Lung (tissue), 12 donors: Measurements from ENCODE around the gene KCNB1. TPM values are rescaled to one million over a fixed set of nuclear protein-coding genes. Genes with fewer than 3 reads are reported as not detected.

Source experiments
- ATAC-seq: fragments of 200-7000 bp; cut with Tn5 transposase; one replicate; pipeline ENCODE4 v1.9.1; 2020; ENCODE audit warnings: moderate number of reproducible peaks; ENCODE audit not compliant: insufficient read depth, low FRiP score
- DNase-seq, 3 donors: peaks; one replicate each; pipeline ENCODE4 v3.0.0-alpha.2; 2013 to 2017
- H3K27ac ChIP-seq, 2 donors: one replicate each; pipeline ENCODE4 v1.5.1; 2013; ENCODE audit warnings: mild to moderate bottlenecking in 2 of 2, moderate library complexity in 2 of 2, control low read depth in 1 of 2, inconsistent platforms in 1 of 2, low read depth in 1 of 2, low read length in 1 of 2
- H3K27me3 ChIP-seq, 3 donors: one replicate each; pipeline ENCODE4 v1.5.1; 2013; ENCODE audit warnings: low read length in 2 of 3; ENCODE audit not compliant: control insufficient read depth in 3 of 3, insufficient read depth in 3 of 3
- H3K36me3 ChIP-seq, 4 donors: one replicate each; pipeline ENCODE4 v1.5.1; 2013; ENCODE audit warnings: low read length in 4 of 4, mild to moderate bottlenecking in 1 of 4, moderate library complexity in 1 of 4; ENCODE audit not compliant: control insufficient read depth in 4 of 4, insufficient read depth in 4 of 4
- H3K4me1 ChIP-seq, 5 donors: one replicate each; pipeline ENCODE4 v1.5.1; 2013; ENCODE audit warnings: low read length in 5 of 5, mild to moderate bottlenecking in 2 of 5, moderate library complexity in 1 of 5; ENCODE audit not compliant: control insufficient read depth in 5 of 5, insufficient read depth in 5 of 5
- H3K4me3 ChIP-seq: one replicate; pipeline ENCODE4 v1.5.1; 2013; ENCODE audit warnings: mild to moderate bottlenecking, control low read depth, moderate library complexity
- H3K9ac ChIP-seq, 2 donors: one replicate each; pipeline ENCODE4 v1.5.1; 2013; ENCODE audit warnings: low read length in 2 of 2, control low read depth in 1 of 2; ENCODE audit not compliant: insufficient read depth in 1 of 2
- H3K9me3 ChIP-seq, 4 donors: one replicate each; pipeline ENCODE4 v1.5.1; 2013; ENCODE audit warnings: low read length in 3 of 4, mild to moderate bottlenecking in 1 of 4, moderate library complexity in 1 of 4; ENCODE audit not compliant: control insufficient read depth in 4 of 4, insufficient read depth in 3 of 4
- CTCF ChIP-seq: IDR thresholded peaks from 2 replicates; pipeline ENCODE4 v1.5.1; 2012; ENCODE audit warnings: mild to moderate bottlenecking; ENCODE audit errors: control extremely low read depth, extremely low read depth
- WGBS, 2 donors: extraction: QIAGEN DNeasy Blood & Tissue Kit; methylation state at CpG; one replicate each; pipeline ENCODE4 v1.1.7; 2013; 5-methylcytosine and 5-hydroxymethylcytosine counted together
- polyA plus RNA-seq, 2 donors: library from polyadenylated mRNA; stranded (reverse); fragments of 200-250 nt; gene quantifications; one replicate each; pipeline ENCODE4 v1.2.1, GENCODE V29; 2013
- total RNA-seq, 2 donors: library from RNA; depleted of rRNA in 1 of 2; stranded (reverse); fragments of >200 nt in 1 of 2; gene quantifications; one replicate each; pipeline ENCODE4 v1.2.1, GENCODE V29; 2014 to 2021
- donor health status: control.
- donor health status: control.
- donor health status: Bipolar disorder and iron deficiency.
- donor health status: healthy.
- donor health status: DM: yes; HTN: yes; CAD: no.

The KCNB1 gene
- total and polyA plus RNA-seq, 4 donors, result 0.11 to 1.0 (median 0.57) TPM

GRCh38 chr20:49496553-49497397 is 14.3 kb upstream of the KCNB1 start:
- Histone ChIP-seq H3K27me3 (peaks cover 0 to 9% (median 2%) of the 10 kb centered on the region in 3 donors), H3K9me3 (peaks cover 0 to 5% (median 0%) of the 10 kb centered on the region in 4 donors), H3K4me3 (no peak overlapping the region), H3K36me3 (no peaks in the 10 kb centered on the region), H3K4me1 (no peaks in the 10 kb centered on the region), H3K9ac (no peak overlapping the region), H3K27ac (no peak overlapping the region)
- ATAC-seq, result no peak
- no peak for DNase-seq
- no peak for TF ChIP-seq CTCF
- 67 to 72% methylated on average over 5 of the region's 5 CpGs for WGBS, 2 donors

DNA sequence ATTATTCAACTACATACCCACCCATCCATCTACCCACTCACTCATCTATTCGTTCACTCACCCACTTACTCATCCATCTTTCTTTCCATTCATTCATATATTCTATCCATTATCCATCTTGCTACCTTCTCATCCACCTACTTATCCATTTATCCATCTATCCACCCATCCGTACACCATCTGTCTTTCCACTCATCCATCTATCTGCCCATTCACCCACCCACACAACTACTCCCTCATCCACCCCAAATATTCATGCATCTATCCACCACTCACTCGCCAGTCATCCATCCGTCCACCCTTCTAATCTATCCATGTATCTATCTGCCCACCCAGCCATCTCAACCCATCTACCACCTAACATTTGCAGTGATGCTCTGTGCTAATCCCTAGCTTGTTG is 13.6 kb upstream of the KCNB1 start:
- no peak for TF ChIP-seq CTCF
- H3K4me3 ChIP-seq, result no peak overlapping the region
- ATAC-seq (no peak), DNase-seq (no peak)
- H3K36me3 ChIP-seq, result no peaks in the 10 kb centered on the region
- H3K9me3 ChIP-seq, result peaks cover 0 to 5% (median 0%) of the 10 kb centered on the region in 4 donors
- no peaks in the 10 kb centered on the region for H3K4me1 ChIP-seq
- H3K27ac ChIP-seq, result no peak overlapping the region
- H3K9ac ChIP-seq, result no peak overlapping the region
- WGBS, 2 donors, result 78 to 85% methylated on average over 4 of the region's 4 CpGs
- peaks cover 0 to 9% (median 2%) of the 10 kb centered on the region in 3 donors for H3K27me3 ChIP-seq

- H3K27me3 ChIP-seq, result peaks cover 4 to 34% (median 18%) of the 10 kb centered on the region in 3 donors
- 51 to 82% methylated on average over 1 of the region's 1 CpG for WGBS, 2 donors
- TF ChIP-seq CTCF, result no peak
Observed at GRCh38 chr20:49490689-49491088, 8.2 kb upstream of the KCNB1 start.

More at GRCh38 chr20:49490689-49491088, 8.2 kb upstream of the KCNB1 start:
- ATAC-seq (no peak), DNase-seq (no peak)
- Histone ChIP-seq H3K36me3 (no peaks in the 10 kb centered on the region), H3K9me3 (no peaks in the 10 kb centered on the region), H3K4me3 (no peak overlapping the region), H3K27ac (no peak overlapping the region), H3K4me1 (no peaks in the 10 kb centered on the region), H3K9ac (no peak overlapping the region)
